ENCODE results near the gene INKA2. TPM values are rescaled to one million over a fixed set of nuclear protein-coding genes. Genes with fewer than 3 reads are reported as not detected.

Gene INKA2
- 1.4 and 1.7 TPM in 2 replicates for total RNA-seq (2013; cell fraction: nucleolus; rRNA removed)
- total RNA-seq (2014; rRNA removed) (0.96 and 2.3 TPM in 2 replicates), total RNA-seq (2014; rRNA removed; fragmentation: Illumina TruSeq; extraction: Trizol) (1.3 and 2.0 TPM in 2 replicates), total RNA-seq (2021) (4.7 and 5.1 TPM in 2 replicates), polyA plus RNA-seq (2011; rRNA removed) (0.68 and 0.85 TPM in 2 replicates), polyA plus RNA-seq (2014; fragmentation: Illumina TruSeq; extraction: Trizol) (0.96 TPM in 1 of 2 replicates, not detected in the other), polyA plus RNA-seq (2014; fragmentation: Nextera tagmentation; extraction: Ambion mirVana) (under 1 TPM in 1 of 2 experiments, not detected in 1; 0.38 TPM), polyA plus RNA-seq (2014; rRNA removed) (1.7 and 2.0 TPM in 2 replicates), polyA plus RNA-seq (2016; fragmentation: Nextera tagmentation; extraction: Ambion mirVana) (1 to 10 TPM; 3.0 to 3.8 TPM), polyA minus RNA-seq (2011; rRNA and poly(A)+ RNA removed) (1.4 and 1.5 TPM in 2 replicates), Bru-seq, nascent RNA (percentile 51 among the genes with signal in this experiment), BruChase-seq, experiment 1, labeled RNA remaining after a 6-hour chase (percentile 34 among the genes with signal in this experiment), BruChase-seq, experiment 2, labeled RNA remaining after a 2-hour chase (percentile 43 among the genes with signal in this experiment)
- 0.88 TPM for polyA plus RNA-seq (2011; ENCODE audit: low read depth)
- polyA plus RNA-seq (2011; cell fraction: cytosol; rRNA removed): 0.85 and 0.87 TPM in 2 replicates
- 1.4 and 1.7 TPM in 2 replicates for polyA plus RNA-seq (2011; cell fraction: nucleus; rRNA removed)
- 1.7 and 2.7 TPM in 2 replicates for polyA plus RNA-seq (2012)
- 0.62 TPM in 1 of 2 replicates, not detected in the other for polyA minus RNA-seq (2011; cell fraction: cytosol; rRNA and poly(A)+ RNA removed)
- 1.3 TPM in 2 replicates for polyA minus RNA-seq (2011; cell fraction: nucleus; rRNA and poly(A)+ RNA removed)
- long read RNA-seq, experiment 1: 0 reads
- long read RNA-seq, experiment 2, full-length matches to known transcripts: 3 of 15 reads
- long read RNA-seq, experiment 2, partial matches to known transcripts: 0 of 15 reads
- long read RNA-seq, experiment 2, other reads (novel, unspliced or antisense): 12 of 15 reads

- intact Hi-C loops (cut with micrococcal nuclease; ENCODE audit: unreplicated experiment): loop anchor here (1.0 kb wide), 1 partner anchor 16 kb away; the partner anchor contains the start of gene DDX20
- Histone ChIP-seq H3K4me3 (peak within 1 kb of the TSS; percentile 86), H4K20me1 (ENCODE audit: control insufficient read depth, insufficient read depth) (no peaks in the 10 kb centered on the region), H3K27ac (ENCODE audit: control insufficient read depth, insufficient read depth) (peak within 1 kb of the TSS; percentile 45), H3K79me2 (ENCODE audit: control insufficient read depth, insufficient read depth, low read length) (no peaks in the 10 kb centered on the region), H3K4me1 (ENCODE audit: control insufficient read depth, insufficient read depth, low read length) (peaks cover 11% of the 10 kb centered on the region), H3K9ac (ENCODE audit: control insufficient read depth, insufficient read depth, low read length) (peak within 1 kb of the TSS; percentile 56), H2AFZ (ENCODE audit: control insufficient read depth, low read depth, low read length) (peak within 1 kb of the TSS; percentile 85), H3K9me3 (replicated peaks; ENCODE audit: control insufficient read depth, insufficient read depth, low read length) (no peaks in the 10 kb centered on the region), H3K27me3 (replicated peaks in 1 of 2; ENCODE audit: control insufficient read depth in 2 of 2, insufficient read depth in 2 of 2, low read length in 1 of 2) (peaks cover 0 to 8% of the 10 kb centered on the region in 2 experiments; a peak in 2 of 4 replicates), H3K4me2 (ENCODE audit: control insufficient read depth, insufficient read depth) (peak within 1 kb of the TSS; percentile 100), H3K36me3 (ENCODE audit: control insufficient read depth in 2 of 2, insufficient read depth in 2 of 2, low read length in 1 of 2) (no peaks in the 10 kb centered on the region)
- SMC1A ChIA-PET (ENCODE audit: uncharacterized antibody, unreplicated experiment): interaction anchor here (0.7 to 4.8 kb wide), 11 partner anchors 8 to 299 kb away, joined by 3 to 31 read pairs (median 5); no protein-coding TSS in a partner anchor
- CTCF ChIA-PET: interaction anchor here (0.6 to 12.7 kb wide), 15 partner anchors 10 to 709 kb away, joined by 3 to 135 read pairs (median 5); no protein-coding TSS in a partner anchor
- FAIRE-seq: peak; percentile 59
- peak; percentile 47 for DNase-seq (ENCODE audit: low read depth, low spot score)
- under 1% methylated on average over 59 of the region's 59 CpGs for WGBS (ENCODE audit: insufficient coverage, insufficient replicate concordance, low lambda C conversion rate, missing lambda C conversion rate)
- peak; percentile 90 for ATAC-seq
- RAD21 ChIA-PET (ENCODE audit: unreplicated experiment): interaction anchor here (1.2 to 3.9 kb wide), 11 partner anchors 12 to 519 kb away, joined by 3 to 26 read pairs (median 6); partner anchors contain the start of gene DDX20
- POLR2A ChIA-PET: interaction anchor here (0.6 to 2.2 kb wide), 9 partner anchors 8 to 261 kb away, joined by 3 to 6 read pairs (median 3); no protein-coding TSS in a partner anchor
- BruUV-seq (replicated peaks): no TSS peak
- in situ Hi-C loops (cut with MboI): no loop called here
- TF ChIP-seq BCL3 (IDR thresholded peaks at IDR 0.05; ENCODE audit: borderline replicate concordance, insufficient read depth, low read depth, low read length, poor library complexity, severe bottlenecking): no peak
- TF ChIP-seq FOS (IDR thresholded peaks at IDR 0.05; ENCODE audit: borderline replicate concordance, extremely low read depth, insufficient read length): peak; percentile 55
- 0 out of 2 replicates have a peak, but pooled peaks have one; percentile 6 for TF ChIP-seq MAX (IDR thresholded peaks at IDR 0.05; ENCODE audit: low read depth, low read length)
- TF ChIP-seq ZZZ3 (IDR thresholded peaks at IDR 0.05; ENCODE audit: control insufficient read depth, insufficient read length, low read depth): no peak
- no peak for TF ChIP-seq MTA3 (IDR thresholded peaks at IDR 0.05; ENCODE audit: borderline replicate concordance, low read length)
- TF ChIP-seq ELK1 (IDR thresholded peaks at IDR 0.05; ENCODE audit: low read depth, low read length): no peak
- TF ChIP-seq SMAD1 (IDR thresholded peaks at IDR 0.05; ENCODE audit: low read depth, partially characterized antibody): no peak
- TF ChIP-seq REST (IDR thresholded peaks at IDR 0.05; ENCODE audit: low read depth, low read length): no peak
- TF ChIP-seq HDAC6 (IDR thresholded peaks at IDR 0.05; ENCODE audit: unreplicated experiment): peak; percentile 43
- no peak for TF ChIP-seq YY1 (IDR thresholded peaks at IDR 0.05; ENCODE audit: low read depth, low read length)
Measured at GRCh38 chr1:111739194-111739924, at the start of gene INKA2. TSS of gene INKA2 (minus strand) at chr1:111739395. CDS start at chr1:111739242, 153 bp downstream.
